Activated CD8-positive, alpha-beta T cell treated with anti-CD3 and anti-CD28 coated beads, Interleukin-2, amount 10 ng/mL, durations not matched to agents 7 days and 5 days (primary cell): ENCODE data around the gene SARS1. TPM values are rescaled to one million over a fixed set of nuclear protein-coding genes. Genes with fewer than 3 reads are reported as not detected.
"Not testable (repeated sequence)": the region's sequence is repeated elsewhere in the genome, so short reads cannot be mapped to it uniquely, and the experiment has no call there.

ENCODE experiments used
- ATAC-seq: fragments of 150-1000 bp; cut with Tn5 transposase; one replicate; pipeline ENCODE4 v1.10.0; 2021; ENCODE audit warnings: moderate library complexity
- CTCF ChIA-PET: fragments of 350-600 bp; sonication (Branson Sonifier 250); formaldehyde crosslinking; loops from one replicate; lab custom pipeline; 2021; ENCODE audit warnings: antibody characterized with exemption; lab: Charles Lee
- POLR2A ChIA-PET: fragments of 350-600 bp; sonication (Branson Sonifier 250); formaldehyde crosslinking; loops from one replicate; lab custom pipeline; 2021; ENCODE audit warnings: antibody characterized with exemption; lab: Charles Lee
- DNase-seq: peaks from one replicate; pipeline ENCODE4 v3.0.0-alpha.2; 2020
- H3K27ac Mint-ChIP-seq: one replicate; pipeline ENCODE4 v1.8.0; 2021; ENCODE audit warnings: mild to moderate bottlenecking, mixed read lengths
- H3K27me3 Mint-ChIP-seq: one replicate; pipeline ENCODE4 v1.8.0; 2021; ENCODE audit warnings: low read depth, mixed read lengths
- H3K36me3 Mint-ChIP-seq: one replicate; pipeline ENCODE4 v1.8.0; 2021; ENCODE audit warnings: low read depth, mixed read lengths
- H3K4me1 Mint-ChIP-seq: one replicate; pipeline ENCODE4 v1.8.0; 2021; ENCODE audit warnings: low read depth, mixed read lengths
- H3K4me3 Mint-ChIP-seq: one replicate; pipeline ENCODE4 v1.8.0; 2021; ENCODE audit warnings: mild to moderate bottlenecking, mixed read lengths
- H3K9me3 Mint-ChIP-seq: one replicate; pipeline ENCODE4 v1.8.0; 2022; ENCODE audit warnings: mixed read lengths; ENCODE audit not compliant: insufficient read depth
- total RNA-seq, 2 experiments: library from RNA; stranded (reverse); gene quantifications; one replicate each; pipeline ENCODE4 v1.2.3, GENCODE V29; 2021

SARS1 gene
- total RNA-seq, 2 experiments from 2014 or later = 145 to 157 TPM

DNA sequence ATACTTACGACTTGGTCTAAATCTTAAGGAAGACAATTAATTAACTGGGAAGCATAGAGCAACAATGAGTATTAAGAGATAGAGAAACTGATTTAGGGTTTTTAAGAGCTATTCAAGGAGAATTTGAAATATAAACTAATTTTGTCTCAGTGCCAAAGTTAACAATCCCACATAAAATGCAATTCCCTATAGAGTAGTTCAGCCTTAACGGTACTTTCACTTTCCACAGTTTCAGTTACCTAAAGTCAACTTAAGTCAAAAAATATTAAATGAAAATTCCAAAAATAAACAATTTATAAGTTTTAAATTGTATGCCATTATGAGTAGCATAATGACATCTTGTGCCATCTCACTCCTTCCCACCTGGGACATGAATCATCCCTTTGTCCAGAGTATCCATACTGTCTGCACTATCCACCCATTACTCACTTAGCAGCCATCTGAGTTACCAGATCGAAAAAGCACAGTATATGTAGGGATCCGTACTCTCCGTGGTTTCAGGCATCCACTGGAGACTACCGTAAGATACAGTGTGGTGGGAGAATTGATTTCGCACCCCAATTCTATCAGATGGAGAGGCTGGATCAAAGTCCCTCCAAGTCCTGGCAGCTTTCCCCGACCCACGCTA lies 4.8 kb upstream of the SARS1 start:
- no peak for ATAC-seq
- H3K4me3 Mint-ChIP-seq = no peak overlapping the region
- POLR2A ChIA-PET = no interaction called here
- H3K4me1 Mint-ChIP-seq = peaks cover 16% of the 10 kb centered on the region
- no peaks in the 10 kb centered on the region for H3K36me3 Mint-ChIP-seq
- H3K9me3 Mint-ChIP-seq = no peaks in the 10 kb centered on the region
- H3K27me3 Mint-ChIP-seq = peaks cover 3% of the 10 kb centered on the region
- CTCF ChIA-PET = no interaction called here
- no peak for DNase-seq
- H3K27ac Mint-ChIP-seq = no peak overlapping the region

DNA sequence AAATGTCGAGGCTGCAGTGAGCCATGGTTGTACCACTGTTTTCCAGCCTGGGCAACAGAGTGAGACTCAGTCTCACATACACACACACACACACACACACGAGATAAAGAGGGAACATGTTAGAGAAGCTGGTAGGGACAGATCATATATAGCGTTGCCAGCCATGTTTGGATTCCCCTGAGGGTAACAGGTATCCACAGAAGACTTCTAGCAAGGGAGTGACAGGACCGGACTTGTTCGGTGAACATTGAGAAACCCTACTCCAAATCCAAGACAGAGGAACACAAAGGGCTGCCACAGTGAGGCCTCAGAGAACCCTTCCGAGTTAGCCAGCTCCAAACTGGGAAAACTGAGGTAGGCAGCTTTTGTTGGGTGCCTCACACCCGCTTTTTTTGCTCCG lies 3.7 kb upstream of the SARS1 start:
- Mint-ChIP-seq H3K27ac (no peak overlapping the region), H3K4me3 (no peak overlapping the region), H3K36me3 (peaks cover 10% of the 10 kb centered on the region), H3K27me3 (peaks cover 3% of the 10 kb centered on the region), H3K9me3 (no peaks in the 10 kb centered on the region), H3K4me1 (peaks cover 20% of the 10 kb centered on the region)
- CTCF ChIA-PET = interaction anchor here (1.0 kb wide), 1 partner anchor 10 kb away, joined by 3 read pairs; no protein-coding TSS in a partner anchor
- ATAC-seq (no peak), DNase-seq (no peak)
- POLR2A ChIA-PET = no interaction called here

DNA sequence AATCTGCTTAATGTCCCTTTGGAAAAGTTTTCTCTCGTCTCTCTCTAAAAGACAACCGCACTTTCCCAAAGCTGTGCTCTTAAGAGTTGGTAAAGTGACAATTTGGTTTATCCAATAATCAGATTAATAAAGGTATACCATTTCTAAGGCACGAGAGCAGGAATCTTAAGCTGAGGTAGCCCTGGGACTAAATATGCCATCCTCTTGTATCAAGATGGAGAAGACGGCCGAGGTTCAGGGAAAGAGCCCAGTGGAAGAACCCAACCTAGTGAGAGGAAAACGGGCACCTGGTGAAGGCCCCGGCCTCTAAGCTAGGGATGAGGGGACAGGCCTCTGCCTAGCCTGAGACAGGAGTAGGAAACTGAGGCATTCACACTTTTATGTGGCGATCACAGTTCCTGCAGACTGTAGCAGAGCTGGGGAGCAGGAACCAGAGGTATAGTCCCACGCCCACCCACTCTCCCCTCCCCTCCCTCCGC lies 334 bp upstream of the SARS1 start:
- Mint-ChIP-seq H3K9me3 (no peaks in the 10 kb centered on the region), H3K4me1 (peaks cover 30% of the 10 kb centered on the region), H3K36me3 (peaks cover 36% of the 10 kb centered on the region), H3K27me3 (peaks cover 3% of the 10 kb centered on the region), H3K27ac (peak overlapping the region; percentile 85), H3K4me3 (peak overlapping the region; percentile 99)
- ATAC-seq = no peak
- POLR2A ChIA-PET = interaction anchor here (0.8 to 2.1 kb wide), 5 partner anchors 9 to 113 kb away, joined by 3 to 19 read pairs (median 4); no protein-coding TSS in a partner anchor
- CTCF ChIA-PET = interaction anchor here (1.0 to 4.0 kb wide), 11 partner anchors 10 to 428 kb away, joined by 4 to 17 read pairs (median 8); partner anchors contain the start of gene PSRC1
- no peak for DNase-seq

DNA sequence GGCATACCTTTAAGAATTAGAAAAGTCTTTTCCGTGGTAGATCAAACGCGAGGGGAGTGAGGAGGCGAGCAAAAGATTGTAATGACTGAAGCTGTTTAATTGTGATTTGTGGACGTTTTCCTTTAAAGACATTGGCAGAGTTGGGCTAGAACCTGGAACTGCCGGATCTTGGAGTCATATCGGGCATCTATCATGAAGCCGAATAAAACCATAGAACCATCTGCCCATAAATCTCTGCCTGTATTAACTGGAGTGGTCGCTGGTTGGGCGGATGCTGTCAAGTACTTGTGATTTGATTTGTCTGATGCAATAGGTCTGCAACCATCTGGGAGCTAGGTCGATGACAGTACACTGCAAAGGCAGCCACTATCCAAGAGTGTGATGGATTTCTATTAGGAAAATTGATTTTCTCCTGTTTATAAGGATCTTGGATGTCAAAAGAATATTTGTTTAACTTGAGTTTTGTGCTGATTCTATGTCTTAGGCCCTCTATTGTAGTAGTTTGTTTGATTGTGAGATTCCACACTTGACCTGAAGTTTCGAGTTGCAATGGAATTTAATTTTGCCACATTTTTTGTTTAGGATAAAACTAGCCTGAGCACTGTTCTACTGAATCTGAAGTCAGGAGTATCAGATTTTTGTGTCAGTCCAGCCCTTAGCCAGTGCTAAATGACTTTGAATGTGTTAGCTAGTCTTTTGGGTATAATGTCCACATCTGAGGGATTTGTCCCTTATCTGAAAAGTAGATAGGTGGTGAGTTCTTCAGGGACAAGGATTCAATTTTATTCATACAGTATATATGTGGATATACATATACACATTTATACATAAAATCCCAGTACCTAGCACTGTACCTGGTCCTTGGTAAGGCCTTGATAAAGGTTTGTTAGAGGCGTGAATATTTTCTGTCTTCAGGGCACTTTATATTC lies 1.2 kb downstream of the SARS1 start:
- Mint-ChIP-seq H3K4me3 (peak overlapping the region; percentile 99), H3K27ac (peak overlapping the region; percentile 85), H3K9me3 (no peaks in the 10 kb centered on the region), H3K36me3 (peaks cover 43% of the 10 kb centered on the region), H3K27me3 (no peaks in the 10 kb centered on the region), H3K4me1 (peaks cover 33% of the 10 kb centered on the region)
- POLR2A ChIA-PET = interaction anchor here (0.8 to 2.1 kb wide), 5 partner anchors 10 to 334 kb away, joined by 4 to 19 read pairs (median 6); partner anchors contain the start of genes GNAI3 and TMEM167B
- DNase-seq (peak; percentile 67), ATAC-seq (peak; percentile 24)
- CTCF ChIA-PET = interaction anchor here (1.0 to 4.0 kb wide), 11 partner anchors 9 to 426 kb away, joined by 3 to 17 read pairs (median 8); partner anchors contain the start of gene PSRC1

DNA sequence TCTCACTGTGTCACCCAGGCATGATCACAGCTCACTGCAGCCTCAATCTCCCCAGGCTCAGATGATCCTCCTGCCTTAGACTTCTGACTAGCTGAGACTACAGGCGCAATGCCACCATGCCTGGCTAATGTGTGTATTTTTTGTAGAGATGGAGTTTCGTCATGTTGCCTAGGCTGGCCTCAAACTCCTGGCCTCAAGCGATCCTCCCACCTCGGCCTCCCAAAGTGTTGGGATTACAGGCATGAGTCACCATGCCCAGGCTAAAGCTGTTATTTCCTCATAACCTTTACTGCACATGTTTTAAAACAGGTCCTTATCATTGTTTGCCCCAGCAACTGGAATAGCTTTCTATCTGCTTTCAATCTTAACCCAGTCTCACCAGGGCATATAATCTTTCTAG lies 2.9 kb downstream of the SARS1 start:
- peaks cover 37% of the 10 kb centered on the region for H3K4me1 Mint-ChIP-seq
- ATAC-seq = no peak
- ChIA-PET CTCF (interaction anchor here (1.0 kb wide), 2 partner anchors 9 to 16 kb away, joined by 3 to 4 read pairs; no protein-coding TSS in a partner anchor), POLR2A (no interaction called here)
- peak overlapping the region; percentile 39 for H3K27ac Mint-ChIP-seq
- peaks cover 53% of the 10 kb centered on the region for H3K36me3 Mint-ChIP-seq
- no peaks in the 10 kb centered on the region for H3K27me3 Mint-ChIP-seq
- DNase-seq = no peak
- peak overlapping the region; percentile 99 for H3K4me3 Mint-ChIP-seq
- no peaks in the 10 kb centered on the region for H3K9me3 Mint-ChIP-seq

DNA sequence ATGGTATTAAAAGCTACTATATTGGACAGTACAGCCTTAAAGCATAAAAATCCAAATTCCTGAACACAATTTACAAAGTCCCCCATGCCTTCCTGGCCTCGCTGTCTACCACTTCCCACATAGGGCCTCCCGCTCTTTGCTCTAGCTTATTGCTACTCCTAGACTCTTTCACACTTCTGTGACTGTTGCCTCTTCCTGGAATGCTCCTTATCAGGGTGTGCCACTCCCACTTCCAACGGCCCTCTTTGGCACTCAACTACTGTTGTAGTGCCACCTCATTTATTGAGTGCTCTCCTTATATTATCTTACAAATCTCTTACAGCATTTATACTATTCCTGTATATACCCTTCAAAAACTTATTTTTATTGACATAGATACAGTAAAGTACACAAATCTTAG lies 4.8 kb downstream of the SARS1 start:
- CTCF ChIA-PET = interaction anchor here (1.4 kb wide), 1 partner anchor 17 kb away, joined by 3 read pairs; no protein-coding TSS in a partner anchor
- peaks cover 39% of the 10 kb centered on the region for H3K4me1 Mint-ChIP-seq

DNA sequence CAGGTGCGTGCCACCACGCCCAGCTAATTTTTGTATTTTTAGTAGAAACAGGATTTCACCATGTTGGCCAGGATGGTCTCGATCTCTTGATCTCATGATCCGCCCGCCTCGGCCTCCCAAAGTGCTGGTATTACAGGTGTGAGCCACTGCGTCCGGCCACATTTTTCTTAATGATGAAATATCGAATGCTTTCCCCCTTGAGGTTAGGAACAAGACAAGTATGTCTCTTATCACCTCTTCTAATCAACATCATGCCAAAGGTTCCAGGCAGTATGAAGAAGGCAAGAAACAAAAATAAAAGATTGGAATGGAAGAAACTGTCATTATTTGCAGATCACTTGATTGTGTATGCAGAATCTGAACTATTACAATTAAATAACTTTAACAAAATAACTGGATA lies 7.5 kb downstream of the SARS1 start:
- H3K27me3 Mint-ChIP-seq, H3K27ac Mint-ChIP-seq, DNase-seq, H3K4me3 Mint-ChIP-seq, ATAC-seq, POLR2A ChIA-PET, CTCF ChIA-PET, H3K9me3 Mint-ChIP-seq: not testable (repeated sequence)
- peaks cover 60% of the 10 kb centered on the region for H3K36me3 Mint-ChIP-seq
- H3K4me1 Mint-ChIP-seq = peaks cover 24% of the 10 kb centered on the region

More for the DNA sequence above, 4.8 kb downstream of the SARS1 start:
- Mint-ChIP-seq H3K4me3 (no peak overlapping the region), H3K27me3 (no peaks in the 10 kb centered on the region), H3K27ac (no peak overlapping the region), H3K9me3 (no peaks in the 10 kb centered on the region), H3K36me3 (peaks cover 65% of the 10 kb centered on the region)
- ATAC-seq (no peak), DNase-seq (no peak)
- POLR2A ChIA-PET = no interaction called here

DNA sequence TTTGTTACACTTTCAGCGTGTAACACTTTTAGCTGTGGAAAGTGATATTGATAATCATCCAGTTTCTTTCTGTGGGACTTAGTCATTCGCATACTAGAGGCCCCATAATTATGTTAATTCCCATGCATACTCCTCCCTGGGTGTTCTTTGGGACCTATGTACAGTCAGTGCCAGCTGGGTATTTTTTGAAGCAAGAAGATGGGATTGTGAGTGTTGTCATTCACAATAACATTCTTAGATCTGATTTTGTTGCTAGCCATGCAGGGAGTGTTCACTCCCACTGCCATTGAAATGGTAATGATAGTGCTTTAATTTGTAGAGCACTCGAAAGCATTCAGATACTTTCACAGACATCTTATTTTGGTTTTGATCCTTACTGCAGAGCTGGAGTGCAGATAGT lies 11.6 kb downstream of the SARS1 start:
- no peak for ATAC-seq
- Mint-ChIP-seq H3K36me3 (peaks cover 63% of the 10 kb centered on the region), H3K27ac (peak overlapping the region; percentile 0), H3K9me3 (no peaks in the 10 kb centered on the region), H3K4me3 (no peak overlapping the region), H3K4me1 (peaks cover 10% of the 10 kb centered on the region), H3K27me3 (no peaks in the 10 kb centered on the region)
- POLR2A ChIA-PET = interaction anchor here (1.7 kb wide), 1 partner anchor 11 kb away, joined by 4 read pairs; the partner anchor contains the start of gene SARS1
- CTCF ChIA-PET = interaction anchor here (1.0 to 1.3 kb wide), 3 partner anchors 9 to 172 kb away, joined by 3 to 4 read pairs (median 4); no protein-coding TSS in a partner anchor
- DNase-seq = no peak

DNA sequence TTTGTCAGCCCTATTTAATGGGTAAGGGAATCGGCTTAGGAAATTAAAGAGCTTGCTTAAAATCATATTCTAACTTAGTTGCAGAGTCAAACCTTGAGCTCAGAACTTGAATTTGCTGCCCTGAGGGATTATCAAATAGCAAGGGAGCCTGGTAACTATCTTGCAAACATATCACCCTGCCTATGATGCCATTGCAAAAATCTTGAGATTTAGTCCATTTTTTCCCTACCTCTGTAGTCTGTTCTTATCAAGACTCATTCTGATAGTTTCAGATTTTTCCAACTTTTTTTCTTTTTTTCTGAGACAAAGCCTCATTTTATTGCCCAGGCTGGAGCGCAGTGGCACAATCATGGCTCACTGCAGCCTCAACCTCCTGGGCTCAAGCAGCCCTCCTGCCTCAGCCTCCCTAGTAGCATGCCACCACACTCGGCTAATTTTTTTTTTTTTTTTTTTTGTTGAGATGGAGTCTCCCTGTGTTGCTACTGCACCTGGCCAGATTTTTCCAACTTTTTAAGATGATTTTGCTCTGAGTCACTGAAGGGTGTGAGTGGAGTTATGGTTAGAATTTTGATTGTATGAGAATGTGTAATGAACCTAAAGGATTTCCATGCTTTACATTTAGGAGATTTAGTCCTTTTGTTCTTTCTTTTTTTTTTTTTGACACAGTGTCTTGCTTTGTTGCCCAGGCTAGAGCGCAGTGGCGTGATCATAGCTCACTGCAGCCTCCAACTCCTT lies 12.2 kb downstream of the SARS1 start:
- H3K4me1 Mint-ChIP-seq = peaks cover 9% of the 10 kb centered on the region
- peak overlapping the region; percentile 0 for H3K27ac Mint-ChIP-seq
- H3K4me3 Mint-ChIP-seq = no peak overlapping the region
- peaks cover 63% of the 10 kb centered on the region for H3K36me3 Mint-ChIP-seq
- ATAC-seq (no peak), DNase-seq (no peak)
- ChIA-PET POLR2A (interaction anchor here (1.7 kb wide), 1 partner anchor 12 kb away, joined by 4 read pairs; the partner anchor contains the start of gene SARS1), CTCF (interaction anchor here (1.0 to 1.3 kb wide), 2 partner anchors 9 to 171 kb away, joined by 3 to 4 read pairs; no protein-coding TSS in a partner anchor)
- H3K27me3 Mint-ChIP-seq = no peaks in the 10 kb centered on the region
- H3K9me3 Mint-ChIP-seq = no peaks in the 10 kb centered on the region

DNA sequence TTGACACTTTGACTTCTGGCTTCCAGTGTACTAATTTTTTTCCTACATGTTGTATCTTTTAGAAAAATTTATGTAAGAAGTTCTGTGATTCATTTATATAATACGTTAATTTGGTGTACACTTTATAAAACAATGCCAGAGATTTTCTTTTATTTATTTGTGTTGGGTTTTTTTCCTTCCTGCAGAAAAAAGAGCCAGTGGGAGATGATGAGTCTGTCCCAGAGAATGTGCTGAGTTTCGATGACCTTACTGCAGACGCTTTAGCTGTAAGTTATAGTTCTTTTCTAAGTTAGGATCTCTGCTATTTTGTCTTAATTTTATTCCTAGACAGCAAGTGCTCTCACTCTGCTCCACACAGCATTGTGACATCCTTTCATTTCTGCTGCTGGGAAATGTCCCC lies 14.4 kb downstream of the SARS1 start:
- POLR2A ChIA-PET = no interaction called here
- no peak overlapping the region for H3K27ac Mint-ChIP-seq
- H3K27me3 Mint-ChIP-seq = no peaks in the 10 kb centered on the region
- CTCF ChIA-PET = no interaction called here
- ATAC-seq = no peak
- H3K9me3 Mint-ChIP-seq = no peaks in the 10 kb centered on the region
- H3K4me3 Mint-ChIP-seq = no peak overlapping the region
- H3K36me3 Mint-ChIP-seq = peaks cover 66% of the 10 kb centered on the region
- H3K4me1 Mint-ChIP-seq = no peaks in the 10 kb centered on the region
- no peak for DNase-seq
